Anterior cingulate cortex (tissue), 58 donors: ENCODE measurements around the gene AEBP1.

Source experiments
- DNase-seq, 58 donors: peaks; one replicate each; lab custom pipeline; 2025; lab: John Stamatoyannopoulos, UW

Gene AEBP1

DNA sequence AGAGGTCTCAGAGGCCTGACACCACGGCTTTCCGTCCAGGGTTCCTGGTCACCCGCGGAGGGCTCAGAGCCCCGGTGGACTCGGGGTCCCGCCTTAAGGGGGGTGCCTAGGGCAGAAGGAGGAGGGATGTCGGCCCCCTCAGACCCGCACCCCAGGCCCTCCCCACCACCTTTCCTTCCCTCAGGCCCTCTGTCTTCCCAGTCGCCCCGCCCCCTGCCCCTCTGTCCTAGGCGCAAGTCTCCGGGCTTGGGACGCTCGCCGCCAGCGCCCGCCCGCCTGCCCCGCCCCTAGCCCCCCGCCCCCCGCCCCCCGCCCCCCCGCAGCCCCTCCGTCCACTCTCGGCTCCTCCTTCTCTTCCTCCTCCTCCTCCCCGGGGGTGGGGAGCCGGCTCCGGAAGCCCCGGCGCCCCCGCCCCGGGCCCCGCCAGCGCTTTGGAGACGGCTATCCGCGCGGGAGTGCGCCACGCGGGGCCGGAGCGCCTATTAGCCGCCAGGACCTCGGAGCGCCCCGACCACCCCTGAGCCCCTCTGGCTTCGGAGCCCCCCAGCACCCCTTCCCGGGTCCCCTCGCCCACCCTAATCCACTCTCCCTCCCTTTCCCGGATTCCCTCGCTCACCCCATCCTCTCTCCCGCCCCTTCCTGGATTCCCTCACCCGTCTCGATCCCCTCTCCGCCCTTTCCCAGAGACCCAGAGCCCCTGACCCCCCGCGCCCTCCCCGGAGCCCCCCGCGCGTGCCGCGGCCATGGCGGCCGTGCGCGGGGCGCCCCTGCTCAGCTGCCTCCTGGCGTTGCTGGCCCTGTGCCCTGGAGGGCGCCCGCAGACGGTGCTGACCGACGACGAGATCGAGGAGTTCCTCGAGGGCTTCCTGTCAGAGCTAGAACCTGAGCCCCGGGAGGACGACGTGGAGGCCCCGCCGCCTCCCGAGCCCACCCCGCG, at the start of gene AEBP1:
AEBP1 (plus strand) TSS at position 423 of the 937 bp plus-strand sequence; CDS start at position 744, 321 bp downstream.
- no peak for DNase-seq

DNA sequence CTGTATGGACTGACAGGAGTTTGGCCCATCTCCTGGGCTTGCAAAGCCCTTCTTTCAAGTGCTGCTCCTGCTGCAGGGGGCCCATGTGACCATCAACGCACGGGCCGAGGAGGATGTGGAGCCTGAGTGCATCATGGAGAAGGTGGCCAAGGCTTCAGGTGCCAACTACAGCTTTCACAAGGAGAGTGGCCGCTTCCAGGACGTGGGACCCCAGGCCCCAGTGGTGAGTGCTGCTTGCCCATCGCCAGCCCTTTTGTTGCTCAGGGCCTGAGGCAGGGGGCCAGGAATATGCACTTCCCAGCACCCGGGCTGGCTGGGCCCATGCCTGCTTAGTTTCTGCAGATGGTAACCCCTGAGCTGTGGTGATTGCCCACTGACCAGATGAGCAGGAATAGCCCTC, 47.5 kb upstream of the AEBP1 start:
- DNase-seq, result no peak

DNA sequence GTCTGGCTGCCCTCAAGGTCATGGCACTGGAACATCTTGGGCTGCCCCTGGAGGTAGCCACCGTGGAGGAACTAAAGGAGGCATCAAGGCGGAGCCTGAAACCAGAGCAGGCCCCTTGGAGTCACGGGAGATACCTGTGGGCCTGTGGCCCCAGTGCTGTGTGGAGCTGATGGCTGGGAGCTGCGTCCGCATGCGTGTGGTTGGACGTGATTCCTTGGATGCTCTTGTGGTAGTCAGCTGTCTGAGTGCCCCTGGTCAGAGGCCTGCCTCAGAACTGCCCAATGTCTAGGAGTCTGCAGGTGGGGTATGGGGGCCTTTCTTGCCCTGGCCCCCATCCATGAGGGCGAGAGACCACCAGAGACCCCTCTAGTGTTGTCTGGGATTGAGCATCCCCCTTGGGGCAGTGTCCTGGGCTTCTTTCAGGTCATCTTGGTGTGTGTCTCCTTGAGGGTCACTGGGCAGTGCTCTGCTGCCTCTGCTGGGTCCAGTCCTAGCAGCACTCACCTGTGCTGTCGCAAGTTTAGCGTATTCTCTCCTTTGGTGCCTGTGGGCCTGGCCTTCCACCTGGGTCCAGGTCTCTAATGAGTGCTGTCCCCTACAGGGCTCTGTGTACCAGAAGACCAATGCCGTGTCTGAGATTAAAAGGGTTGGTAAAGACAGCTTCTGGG, 46.8 kb upstream of the AEBP1 start:
- DNase-seq, result no peak

DNA sequence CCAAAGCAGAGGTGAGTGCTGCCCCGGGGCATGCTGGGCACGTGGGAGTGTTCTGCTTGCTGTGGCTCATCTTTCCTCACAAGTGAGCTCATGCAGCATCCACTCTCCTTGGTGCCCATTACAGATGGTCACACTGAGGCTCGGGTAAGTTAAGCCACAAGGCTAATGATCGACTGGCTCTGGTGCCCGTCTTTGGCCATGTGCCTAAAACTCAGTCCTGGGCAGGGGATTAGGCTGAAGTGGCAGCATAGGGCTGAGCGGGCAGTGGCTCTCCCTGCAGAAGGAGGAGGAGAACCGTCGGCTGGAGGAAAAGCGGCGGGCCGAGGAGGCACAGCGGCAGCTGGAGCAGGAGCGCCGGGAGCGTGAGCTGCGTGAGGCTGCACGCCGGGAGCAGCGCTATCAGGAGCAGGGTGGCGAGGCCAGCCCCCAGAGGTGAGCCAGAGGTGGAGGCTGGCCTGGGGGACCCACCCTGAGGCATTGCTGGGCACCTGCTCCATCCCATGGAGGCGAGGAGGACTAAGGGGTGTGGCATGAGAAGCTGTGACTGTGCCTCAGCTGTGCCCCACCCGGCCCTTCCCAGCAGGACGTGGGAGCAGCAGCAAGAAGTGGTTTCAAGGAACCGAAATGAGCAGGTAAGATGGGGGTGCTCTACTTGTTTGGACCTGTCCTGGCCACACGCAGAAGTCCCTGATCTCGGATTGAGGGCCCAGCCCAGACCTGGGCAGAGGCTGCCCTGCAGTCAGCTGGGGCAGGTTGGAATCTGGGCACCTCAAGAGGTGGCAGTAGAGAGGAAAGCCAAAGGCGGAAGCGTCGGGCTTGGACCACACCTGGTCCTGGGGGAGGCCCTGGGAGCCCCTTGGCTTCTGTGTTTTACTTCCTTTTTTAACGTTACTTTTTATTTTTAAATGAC, 46.0 kb upstream of the AEBP1 start:
- DNase-seq, result no peak

DNA sequence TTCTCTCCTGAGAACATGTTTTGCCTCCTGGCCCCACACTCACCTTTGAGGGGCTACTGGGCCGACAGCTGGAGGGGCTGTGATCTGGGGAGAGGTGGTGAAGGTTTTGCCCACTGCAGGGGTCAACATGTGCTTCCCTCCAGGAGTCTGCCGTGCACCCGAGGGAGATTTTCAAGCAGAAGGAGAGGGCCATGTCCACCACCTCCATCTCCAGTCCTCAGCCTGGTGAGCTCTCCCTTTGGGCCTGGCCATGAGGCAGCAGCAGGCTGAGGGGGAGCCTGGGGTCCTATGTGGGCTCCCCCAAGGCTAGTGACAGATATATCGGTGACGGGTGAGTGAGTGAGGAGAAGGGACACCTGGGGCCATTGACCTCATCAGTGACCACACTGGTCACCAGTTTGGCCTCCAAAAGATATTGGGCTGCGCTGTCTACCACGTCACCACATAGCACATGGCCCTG, 45.4 kb upstream of the AEBP1 start:
- DNase-seq, result no peak

DNA sequence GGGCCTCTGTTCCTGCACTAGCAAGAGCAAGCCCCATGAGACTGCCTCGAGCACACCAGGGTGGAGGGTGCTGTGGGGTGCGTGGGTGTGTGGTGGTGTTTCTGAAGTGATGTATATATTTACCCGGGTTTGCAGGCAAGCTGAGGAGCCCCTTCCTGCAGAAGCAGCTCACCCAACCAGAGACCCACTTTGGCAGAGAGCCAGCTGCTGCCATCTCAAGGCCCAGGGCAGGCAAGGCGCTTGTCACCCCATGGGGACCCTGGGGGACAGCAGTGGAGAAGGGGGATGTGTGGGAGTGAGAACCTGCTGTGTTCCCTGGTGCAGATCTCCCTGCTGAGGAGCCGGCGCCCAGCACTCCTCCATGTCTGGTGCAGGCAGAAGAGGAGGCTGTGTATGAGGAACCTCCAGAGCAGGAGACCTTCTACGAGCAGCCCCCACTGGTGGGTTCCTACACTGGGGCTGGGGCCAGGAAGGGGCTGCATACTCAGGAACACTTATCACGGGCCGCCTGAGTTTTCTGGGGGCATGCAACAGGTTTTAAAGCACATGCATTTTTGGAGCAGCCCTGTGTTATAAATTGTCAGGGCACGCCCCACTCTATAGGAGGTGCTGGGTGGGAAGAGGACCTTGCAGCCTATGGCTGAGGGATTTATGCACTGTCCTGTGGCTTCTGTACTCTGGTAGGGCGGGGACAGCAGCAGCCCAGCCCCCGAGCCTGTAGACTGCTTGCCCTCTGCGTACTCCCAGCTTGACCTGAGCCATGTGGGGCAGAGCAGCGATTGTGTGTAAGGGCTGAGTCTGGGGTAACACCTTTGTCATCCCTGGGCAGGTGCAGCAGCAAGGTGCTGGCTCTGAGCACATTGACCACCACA, 44.7 kb upstream of the AEBP1 start:
- DNase-seq, result no peak

DNA sequence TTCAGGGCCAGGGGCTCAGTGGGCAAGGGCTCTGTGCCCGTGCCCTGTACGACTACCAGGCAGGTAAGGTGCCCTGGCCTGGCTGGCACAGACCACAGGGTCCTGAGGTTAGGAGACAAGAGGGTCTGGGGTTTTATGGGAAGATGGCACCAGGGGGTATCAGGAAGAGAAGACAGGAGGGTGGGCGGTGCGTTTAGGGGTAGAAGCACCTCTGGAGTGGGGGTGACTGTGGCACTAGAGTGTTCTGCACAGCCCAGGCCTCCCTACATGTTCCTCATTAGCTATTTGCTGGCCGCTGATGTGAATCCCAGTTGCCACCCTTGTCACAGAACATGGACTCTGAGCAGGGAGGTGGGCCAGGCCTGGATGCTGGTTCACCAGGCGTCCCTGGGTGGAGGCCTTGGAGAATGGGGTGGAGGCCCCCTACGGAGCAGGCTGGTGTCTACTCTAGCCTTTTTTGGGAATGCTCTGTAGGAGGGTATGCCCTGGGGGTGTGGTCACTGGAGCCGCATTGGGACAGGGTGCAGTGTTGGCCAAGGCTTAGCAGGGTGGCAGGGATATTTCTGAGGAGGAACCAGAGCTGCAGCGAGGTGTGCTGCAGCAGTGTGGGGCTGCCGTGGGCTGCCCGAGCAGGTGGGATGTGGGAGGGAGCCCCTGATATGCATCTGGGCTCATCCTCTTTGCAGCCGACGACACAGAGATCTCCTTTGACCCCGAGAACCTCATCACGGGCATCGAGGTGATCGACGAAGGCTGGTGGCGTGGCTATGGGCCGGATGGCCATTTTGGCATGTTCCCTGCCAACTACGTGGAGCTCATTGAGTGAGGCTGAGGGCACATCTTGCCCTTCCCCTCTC, 43.8 kb upstream of the AEBP1 start:
- DNase-seq, result no peak

DNA sequence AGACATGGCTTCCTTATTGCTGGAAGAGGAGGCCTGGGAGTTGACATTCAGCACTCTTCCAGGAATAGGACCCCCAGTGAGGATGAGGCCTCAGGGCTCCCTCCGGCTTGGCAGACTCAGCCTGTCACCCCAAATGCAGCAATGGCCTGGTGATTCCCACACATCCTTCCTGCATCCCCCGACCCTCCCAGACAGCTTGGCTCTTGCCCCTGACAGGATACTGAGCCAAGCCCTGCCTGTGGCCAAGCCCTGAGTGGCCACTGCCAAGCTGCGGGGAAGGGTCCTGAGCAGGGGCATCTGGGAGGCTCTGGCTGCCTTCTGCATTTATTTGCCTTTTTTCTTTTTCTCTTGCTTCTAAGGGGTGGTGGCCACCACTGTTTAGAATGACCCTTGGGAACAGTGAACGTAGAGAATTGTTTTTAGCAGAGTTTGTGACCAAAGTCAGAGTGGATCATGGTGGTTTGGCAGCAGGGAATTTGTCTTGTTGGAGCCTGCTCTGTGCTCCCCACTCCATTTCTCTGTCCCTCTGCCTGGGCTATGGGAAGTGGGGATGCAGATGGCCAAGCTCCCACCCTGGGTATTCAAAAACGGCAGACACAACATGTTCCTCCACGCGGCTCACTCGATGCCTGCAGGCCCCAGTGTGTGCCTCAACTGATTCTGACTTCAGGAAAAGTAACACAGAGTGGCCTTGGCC, 43.0 kb upstream of the AEBP1 start:
- DNase-seq, result no peak

DNA sequence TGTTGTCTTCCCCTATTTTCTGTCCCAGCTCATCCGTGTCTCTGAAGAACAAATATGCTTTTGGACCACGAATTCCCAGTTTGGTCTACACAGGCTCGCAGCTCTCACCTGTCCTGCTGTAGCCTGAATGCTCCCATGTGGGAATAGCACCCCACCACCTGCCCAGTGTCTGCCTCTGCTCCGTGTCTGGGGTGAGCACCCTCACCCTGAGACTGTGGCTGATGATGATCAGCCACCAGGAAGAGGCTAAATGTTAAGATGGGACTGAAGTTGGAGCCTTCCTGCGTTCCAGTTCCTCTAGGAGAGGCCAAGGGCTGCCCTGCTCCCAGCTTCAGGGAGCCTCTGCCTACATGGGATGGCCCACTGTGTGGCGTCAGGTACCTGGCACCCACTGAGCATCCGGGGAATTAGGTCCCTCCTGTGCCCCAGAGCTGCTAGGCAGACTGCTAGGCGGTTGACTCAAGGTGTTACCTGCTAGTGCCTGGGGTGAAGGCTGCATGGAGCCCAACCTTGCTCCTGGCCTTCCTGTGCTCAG, 42.4 kb upstream of the AEBP1 start:
- no peak for DNase-seq

DNA sequence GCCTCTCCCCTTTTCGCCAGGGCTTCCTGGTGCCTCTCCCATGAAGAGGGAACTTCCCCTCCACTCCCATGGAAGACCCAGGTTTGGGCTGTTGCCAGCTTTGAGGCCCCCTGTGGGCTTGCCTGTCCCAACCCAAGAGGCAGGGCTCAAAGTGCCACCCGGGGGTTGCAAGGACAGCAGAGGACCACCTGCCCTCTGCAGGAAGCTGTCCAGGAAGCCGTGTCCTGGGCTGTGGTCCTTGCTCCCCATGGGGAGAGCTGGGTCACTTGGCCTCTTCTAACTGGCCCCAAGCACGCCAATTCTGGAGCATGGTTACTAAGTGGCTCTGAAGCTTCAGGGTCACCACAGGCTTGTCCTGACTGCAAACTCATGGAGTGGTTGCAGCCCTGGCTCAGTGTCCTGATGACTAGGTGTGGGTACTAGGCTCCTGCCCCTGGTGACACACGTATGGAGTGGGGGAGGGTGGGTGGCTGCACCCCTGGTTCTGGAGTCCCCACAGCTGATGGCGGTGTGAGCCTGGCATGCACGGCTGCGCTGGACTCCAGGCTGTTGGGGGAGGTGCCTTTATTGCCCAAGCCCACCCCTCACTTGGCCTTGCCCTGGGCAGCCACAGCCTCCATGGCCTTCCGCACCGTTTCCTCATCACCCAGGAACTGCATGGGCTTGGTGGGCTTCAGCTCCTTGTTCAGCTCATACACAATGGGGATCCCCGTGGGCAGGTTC, 41.8 kb upstream of the AEBP1 start:
- no peak for DNase-seq

DNA sequence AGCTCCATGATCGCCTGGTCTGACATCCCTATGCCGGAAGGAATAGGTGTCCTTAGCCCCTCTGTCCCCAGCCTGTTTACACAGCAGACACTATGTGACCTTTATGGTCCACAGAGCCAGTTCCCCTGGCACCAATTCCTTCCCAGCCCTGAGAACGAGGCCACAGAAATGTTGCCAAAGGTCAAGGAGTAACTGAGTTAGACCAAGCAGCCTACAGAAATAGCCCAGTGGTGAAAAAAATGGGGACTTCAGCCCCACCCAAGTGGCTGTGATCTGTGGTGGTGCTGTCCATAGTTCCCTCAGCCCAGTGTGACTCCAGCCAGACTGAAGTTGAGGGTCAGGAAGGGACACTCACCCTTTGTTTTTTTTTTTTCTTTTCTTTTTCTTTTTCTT, 41.2 kb upstream of the AEBP1 start:
- DNase-seq, result no peak

DNA sequence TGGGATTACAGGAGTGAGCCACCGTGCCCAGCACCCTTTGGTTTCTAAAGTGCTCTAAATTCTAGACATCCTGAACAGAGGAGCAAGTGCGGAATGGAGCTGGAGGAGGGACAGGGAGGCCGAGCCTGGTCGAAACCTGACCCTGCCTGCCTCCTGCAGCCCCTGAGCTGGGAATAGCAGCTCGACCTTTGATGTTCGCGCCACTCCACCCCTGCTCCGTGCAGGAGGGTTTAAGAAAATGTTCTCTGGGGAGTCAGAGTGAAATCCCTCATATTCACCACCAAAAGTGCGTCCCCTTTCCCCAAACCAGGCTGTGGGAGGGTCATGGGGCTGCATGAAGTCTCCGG, 40.6 kb upstream of the AEBP1 start:
- DNase-seq, result no peak

DNA sequence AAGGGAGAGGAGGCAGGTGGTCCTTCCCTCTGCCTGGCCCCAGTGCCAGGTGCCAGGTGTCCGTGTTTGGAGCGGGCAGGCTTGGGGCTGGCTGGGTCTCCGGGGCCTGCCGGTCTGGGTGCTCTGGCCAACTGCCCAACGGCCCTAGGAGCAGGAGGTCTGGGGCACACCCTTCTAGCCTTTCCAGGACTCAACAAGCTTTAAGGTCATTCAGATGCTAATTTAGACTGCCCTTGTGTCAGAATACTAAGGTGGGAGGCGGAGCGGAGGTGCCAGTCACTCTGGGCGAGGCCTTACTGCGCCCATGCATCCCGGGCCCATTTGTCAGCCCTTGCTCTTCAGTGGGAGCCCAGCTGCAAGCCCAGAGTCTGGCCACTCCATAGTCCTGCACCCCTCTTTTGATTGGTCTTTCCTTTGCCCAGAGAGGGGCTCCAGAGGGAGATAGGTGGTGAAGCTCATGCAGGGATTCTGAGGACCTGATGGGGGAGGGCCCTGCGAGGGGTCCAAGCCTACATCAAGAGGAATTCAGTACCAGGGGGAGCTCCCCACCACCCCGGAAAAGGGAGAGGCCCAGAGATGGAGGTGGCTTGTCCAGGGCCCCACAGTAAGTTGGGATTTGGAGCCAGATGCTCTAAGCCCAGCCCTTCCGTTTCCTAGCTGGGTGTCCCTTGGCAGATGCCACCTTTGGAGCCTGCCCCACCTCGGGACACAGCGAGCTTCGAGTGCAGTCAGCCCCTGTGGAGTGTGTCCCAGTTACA, 40.1 kb upstream of the AEBP1 start:
- no peak for DNase-seq

DNA sequence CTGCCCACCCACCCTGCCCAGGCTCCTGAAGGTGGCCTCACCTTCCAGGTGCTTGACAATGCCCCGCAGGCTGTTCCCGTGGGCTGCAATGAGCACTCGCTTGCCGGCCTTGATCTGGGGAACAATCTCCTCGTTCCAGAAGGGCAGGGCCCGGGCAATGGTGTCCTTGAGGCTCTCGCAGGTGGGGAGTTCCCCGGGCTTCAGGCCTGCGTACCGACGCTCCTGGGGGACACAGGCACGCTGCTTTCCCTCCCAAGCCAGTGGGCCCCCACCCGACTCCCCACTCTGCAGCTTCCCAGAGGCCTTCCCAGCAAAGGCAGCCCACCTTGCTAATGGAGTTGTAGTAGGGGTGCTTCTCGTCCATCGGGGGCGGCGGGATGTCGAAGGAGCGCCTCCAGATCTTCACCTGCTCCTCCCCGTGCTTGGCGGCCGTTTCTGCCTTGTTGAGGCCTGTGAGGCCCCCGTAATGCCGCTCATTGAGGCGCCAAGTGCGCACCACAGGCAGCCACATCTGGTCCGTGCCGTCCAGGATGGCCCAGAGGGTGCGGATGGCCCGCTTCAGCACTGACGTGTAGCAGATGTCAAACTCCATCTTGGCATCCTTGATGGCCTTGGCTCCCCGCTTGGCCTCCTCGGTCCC, 39.2 kb upstream of the AEBP1 start:
- DNase-seq, result no peak

DNA sequence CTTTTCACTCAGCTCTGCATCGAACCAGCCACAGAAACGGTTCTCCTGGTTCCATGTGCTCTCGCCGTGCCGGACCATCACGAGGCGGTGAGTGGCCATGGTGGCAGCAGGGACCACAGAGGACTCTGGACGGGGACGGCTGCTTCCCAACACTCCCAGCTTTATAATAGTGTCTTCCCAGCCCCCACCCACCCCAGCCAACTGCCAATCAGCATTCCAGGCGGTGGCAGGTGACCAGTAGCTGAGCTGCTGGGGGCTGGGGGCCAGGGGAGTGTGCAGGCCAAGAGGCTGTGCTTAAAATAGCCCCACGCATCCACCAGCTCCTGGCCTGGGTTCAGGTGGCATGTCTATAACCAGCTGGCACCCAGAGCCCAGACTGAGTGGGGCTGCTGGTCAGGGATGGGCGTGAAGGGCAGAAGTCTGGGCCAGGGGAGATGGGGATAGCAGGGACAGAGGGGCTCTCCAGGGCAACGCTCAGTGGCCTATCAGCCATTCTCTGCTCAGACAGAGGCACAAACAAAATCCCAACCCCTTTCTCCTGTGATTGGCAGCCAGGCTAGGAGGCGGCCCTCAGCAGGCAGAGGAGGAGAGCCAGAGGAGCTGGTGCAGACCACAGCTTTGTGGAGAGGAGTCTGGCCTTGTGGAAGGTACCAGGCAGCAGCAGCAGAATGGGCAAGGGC, 38.6 kb upstream of the AEBP1 start, which contains the start of gene PGAM2:
PGAM2 (minus strand) TSS at position 137 of the 680 bp plus-strand sequence; CDS start at position 99, 38 bp downstream.
- DNase-seq, result peak in 48 of 58 donors; percentile 15 to 86 (median 63)
